Measurements from ENCODE around the gene CARD11.

The CARD11 gene

DNA sequence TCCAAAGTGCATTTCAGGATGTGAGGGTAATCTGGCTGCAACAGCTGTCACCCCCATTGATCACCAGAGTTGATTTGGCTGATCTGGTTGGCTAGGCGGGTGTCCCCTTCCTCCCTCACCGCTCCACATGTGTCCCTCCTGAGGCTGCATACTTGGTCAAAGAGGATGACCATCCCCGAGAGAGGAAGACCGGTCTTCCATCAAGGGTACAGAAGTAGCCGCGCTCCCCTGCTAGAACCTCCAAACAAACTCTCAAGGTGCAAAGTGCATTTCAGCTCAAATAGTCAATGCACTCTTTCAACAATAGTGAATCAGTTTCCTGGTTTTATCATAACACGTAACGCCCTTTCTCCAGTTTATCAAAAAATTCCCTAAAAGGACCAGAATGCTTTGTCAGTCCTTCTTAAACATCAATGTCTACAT is 44.6 kb downstream of the CARD11 start:
- DNase-seq (ENCODE audit: insufficient read length, low spot score) = no peak
- no peak for FAIRE-seq
- TF ChIP-seq, protein P1, sequence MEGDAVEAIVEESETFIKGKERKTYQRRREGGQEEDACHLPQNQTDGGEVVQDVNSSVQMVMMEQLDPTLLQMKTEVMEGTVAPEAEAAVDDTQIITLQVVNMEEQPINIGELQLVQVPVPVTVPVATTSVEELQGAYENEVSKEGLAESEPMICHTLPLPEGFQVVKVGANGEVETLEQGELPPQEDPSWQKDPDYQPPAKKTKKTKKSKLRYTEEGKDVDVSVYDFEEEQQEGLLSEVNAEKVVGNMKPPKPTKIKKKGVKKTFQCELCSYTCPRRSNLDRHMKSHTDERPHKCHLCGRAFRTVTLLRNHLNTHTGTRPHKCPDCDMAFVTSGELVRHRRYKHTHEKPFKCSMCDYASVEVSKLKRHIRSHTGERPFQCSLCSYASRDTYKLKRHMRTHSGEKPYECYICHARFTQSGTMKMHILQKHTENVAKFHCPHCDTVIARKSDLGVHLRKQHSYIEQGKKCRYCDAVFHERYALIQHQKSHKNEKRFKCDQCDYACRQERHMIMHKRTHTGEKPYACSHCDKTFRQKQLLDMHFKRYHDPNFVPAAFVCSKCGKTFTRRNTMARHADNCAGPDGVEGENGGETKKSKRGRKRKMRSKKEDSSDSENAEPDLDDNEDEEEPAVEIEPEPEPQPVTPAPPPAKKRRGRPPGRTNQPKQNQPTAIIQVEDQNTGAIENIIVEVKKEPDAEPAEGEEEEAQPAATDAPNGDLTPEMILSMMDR (IDR thresholded peaks at IDR 0.05; ENCODE audit: insufficient read depth, missing control alignments) = no peak

DNA sequence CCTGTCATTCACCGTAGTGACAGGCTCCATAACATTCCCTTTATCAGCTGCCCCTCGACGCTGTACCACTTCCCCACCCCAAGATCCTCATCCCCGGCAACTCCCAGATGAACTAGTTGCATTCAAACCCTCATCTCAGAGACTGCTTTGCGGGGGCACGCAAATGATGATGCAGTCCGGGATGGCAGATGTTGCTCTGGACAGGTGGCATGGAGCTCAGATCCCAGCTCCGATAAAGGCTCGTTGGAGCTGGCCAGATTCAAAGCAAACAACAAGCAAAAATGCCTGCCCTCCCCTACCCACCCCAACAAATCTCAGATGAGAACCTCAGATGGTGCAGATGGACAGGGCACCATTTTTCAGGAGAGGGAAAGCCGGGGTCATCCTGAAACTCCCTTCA is 46.7 kb downstream of the CARD11 start:
- DNase-seq (ENCODE audit: insufficient read length, low spot score) (no peak), FAIRE-seq (no peak)
- TF ChIP-seq, protein P1 (IDR thresholded peaks at IDR 0.05; ENCODE audit: insufficient read depth, missing control alignments) = no peak

DNA sequence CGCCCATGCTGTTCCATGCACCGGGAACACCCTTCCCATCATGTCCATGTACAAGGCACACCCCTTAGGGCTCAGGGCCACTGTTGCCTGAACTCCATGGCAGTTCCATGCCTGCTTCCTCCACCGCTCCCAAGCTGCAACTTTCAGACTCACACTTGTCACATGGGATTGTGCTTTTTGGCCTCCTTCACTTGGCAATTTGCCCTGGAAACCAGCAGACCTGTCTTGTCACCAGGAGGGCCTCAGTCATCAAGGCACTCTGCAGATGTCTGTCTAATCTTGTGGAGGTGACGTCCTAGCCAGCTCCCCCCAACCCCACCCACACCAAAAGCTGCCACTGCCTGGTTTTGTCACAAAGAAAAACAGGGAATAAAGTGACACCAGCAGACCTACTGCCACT is 47.5 kb downstream of the CARD11 start:
- FAIRE-seq = no peak
- DNase-seq (ENCODE audit: insufficient read length, low spot score) = no peak
- TF ChIP-seq, protein P1 (IDR thresholded peaks at IDR 0.05; ENCODE audit: insufficient read depth, missing control alignments) = no peak

DNA sequence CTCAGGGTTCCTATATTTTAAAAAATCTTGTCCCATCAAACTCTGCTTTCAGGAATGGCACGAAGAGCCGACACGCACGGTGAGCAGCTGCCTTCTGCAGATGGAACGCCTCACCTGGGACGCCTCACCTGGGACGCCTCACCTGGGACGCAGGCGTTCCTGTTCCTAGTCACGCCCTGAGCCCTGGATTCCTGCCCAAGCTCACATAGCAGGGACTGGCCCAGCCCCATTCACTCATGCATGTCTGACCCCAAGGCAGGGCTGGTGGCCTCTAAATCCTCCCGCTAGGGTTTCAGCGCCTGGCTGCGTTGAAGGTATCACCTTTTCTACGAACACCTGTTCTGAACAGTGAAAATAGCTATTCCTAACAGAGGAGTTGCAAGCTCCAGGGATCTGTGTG is 49.8 kb downstream of the CARD11 start:
- DNase-seq (ENCODE audit: insufficient read length, low spot score) = no peak
- no peak for FAIRE-seq
- TF ChIP-seq, protein P1 (IDR thresholded peaks at IDR 0.05; ENCODE audit: insufficient read depth, missing control alignments) = no peak

DNA sequence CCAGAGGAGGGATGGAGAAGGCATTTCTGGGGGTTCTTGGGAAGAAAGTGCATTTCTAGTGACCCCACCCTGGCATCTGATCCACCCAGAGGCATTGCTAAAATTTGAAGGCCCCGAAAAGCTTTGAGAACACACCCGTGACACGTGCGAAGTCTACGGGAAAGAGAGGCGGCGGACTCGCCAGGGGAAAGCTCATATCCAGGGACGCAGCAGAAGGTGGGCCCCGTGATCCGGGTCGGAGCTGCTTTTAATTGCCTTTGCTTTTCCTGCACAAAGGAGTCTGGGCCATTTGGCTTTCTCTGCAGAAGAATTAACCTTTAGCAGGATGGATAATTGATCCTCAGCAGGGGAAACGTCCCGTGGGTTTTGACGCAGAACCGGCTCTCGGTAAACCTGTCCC is 50.3 kb downstream of the CARD11 start:
- no peak for DNase-seq (ENCODE audit: insufficient read length, low spot score)
- no peak for FAIRE-seq
- TF ChIP-seq, protein P1 (IDR thresholded peaks at IDR 0.05; ENCODE audit: insufficient read depth, missing control alignments) = no peak

DNA sequence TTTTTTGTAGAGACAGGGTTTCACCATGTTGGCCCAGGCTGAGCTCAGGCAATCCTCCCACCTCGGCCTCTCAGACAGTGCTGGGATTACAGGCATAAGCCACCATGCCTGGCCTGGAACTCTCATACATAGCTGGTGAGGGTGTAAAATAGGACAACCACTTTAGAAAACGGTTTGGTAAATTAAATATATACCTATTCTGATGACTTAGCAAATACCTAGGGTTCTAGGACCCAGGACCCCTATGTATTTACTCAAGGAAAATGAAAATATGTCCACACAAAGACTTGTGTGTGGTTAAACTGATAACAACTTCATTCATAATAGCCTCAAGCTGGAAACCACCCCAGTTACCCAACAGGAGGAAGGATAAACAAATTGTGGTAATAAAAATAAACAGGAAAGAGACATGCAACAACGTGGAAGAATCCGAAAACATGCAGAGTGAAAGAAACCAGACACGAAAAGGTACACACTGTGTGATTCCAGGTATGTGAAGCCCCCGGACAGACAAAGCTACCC is 52.7 kb downstream of the CARD11 start:
- TF ChIP-seq, protein P1 (IDR thresholded peaks at IDR 0.05; ENCODE audit: insufficient read depth, missing control alignments) = no peak
- DNase-seq (ENCODE audit: insufficient read length, low spot score) (no peak), FAIRE-seq (no peak)

DNA sequence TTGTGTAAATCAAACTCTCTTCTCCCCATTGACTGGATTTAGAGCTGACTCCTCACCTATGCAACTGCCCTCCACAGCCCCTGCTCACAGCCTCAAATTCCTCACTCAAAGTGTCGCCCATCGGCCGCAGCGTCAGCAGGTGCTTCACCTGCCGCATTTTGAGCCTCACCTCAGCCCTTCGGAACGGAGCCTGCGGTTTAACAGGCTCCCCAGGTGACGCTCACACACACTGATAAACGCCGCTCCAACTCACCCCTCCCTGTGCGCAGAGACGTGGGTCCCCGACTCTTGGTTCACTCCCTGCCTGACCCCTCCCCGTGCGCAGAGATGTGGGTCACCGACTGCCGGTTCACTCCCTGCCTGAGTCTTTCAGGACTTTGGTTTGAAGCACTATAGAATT is 57.1 kb downstream of the CARD11 start:
- DNase-seq (ENCODE audit: insufficient read length, low spot score) (no peak), FAIRE-seq (no peak)
- TF ChIP-seq, protein P1 (IDR thresholded peaks at IDR 0.05; ENCODE audit: insufficient read depth, missing control alignments) = no peak
